D721Med (cell line): ENCODE data around the gene ANKRD22.

Source experiments
- DNase-seq: peaks from one replicate; pipeline ENCODE4 v3.0.0; 2011; ENCODE audit warnings: low spot score; ENCODE audit not compliant: insufficient read length
- FAIRE-seq: peaks from 2 replicates; lab custom pipeline; 2011; peaks lifted over from hg19 to GRCh38; lab: Jason Lieb, UNC
- TF ChIP-seq, protein P1 (sequence below): IDR thresholded peaks from 2 replicates; pipeline ENCODE4 v1.5.1; 2012; ENCODE audit warnings: mild to moderate bottlenecking, control low read depth; ENCODE audit not compliant: insufficient read depth; ENCODE audit errors: missing control alignments

ANKRD22 gene

DNA sequence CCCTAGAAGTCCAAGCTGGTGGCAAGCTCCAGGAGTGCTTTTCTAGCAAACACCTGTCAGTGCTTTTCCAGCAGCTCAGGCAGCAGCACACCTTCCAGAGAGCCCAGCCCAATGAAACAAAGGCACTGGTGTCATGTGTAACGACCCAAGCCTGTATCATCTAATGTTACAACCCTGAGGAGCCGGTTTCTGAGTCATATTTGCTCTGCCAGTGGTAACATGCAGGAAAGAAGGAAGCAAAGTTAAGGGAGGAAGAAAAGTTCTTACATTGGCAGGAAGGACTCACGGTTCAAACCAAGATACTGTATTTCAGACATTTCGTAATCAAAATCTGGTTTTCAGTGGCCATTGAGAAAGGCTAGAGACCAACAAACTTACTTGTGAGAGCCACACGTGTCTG is at the start of gene ANKRD22:
TSS of gene ANKRD22 (minus strand) at position 139 of the 400 bp plus-strand sequence. CDS start 237 bp downstream, outside the sequence.
- no peak for FAIRE-seq
- no peak for DNase-seq
- TF ChIP-seq, protein P1, sequence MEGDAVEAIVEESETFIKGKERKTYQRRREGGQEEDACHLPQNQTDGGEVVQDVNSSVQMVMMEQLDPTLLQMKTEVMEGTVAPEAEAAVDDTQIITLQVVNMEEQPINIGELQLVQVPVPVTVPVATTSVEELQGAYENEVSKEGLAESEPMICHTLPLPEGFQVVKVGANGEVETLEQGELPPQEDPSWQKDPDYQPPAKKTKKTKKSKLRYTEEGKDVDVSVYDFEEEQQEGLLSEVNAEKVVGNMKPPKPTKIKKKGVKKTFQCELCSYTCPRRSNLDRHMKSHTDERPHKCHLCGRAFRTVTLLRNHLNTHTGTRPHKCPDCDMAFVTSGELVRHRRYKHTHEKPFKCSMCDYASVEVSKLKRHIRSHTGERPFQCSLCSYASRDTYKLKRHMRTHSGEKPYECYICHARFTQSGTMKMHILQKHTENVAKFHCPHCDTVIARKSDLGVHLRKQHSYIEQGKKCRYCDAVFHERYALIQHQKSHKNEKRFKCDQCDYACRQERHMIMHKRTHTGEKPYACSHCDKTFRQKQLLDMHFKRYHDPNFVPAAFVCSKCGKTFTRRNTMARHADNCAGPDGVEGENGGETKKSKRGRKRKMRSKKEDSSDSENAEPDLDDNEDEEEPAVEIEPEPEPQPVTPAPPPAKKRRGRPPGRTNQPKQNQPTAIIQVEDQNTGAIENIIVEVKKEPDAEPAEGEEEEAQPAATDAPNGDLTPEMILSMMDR, result no peak

DNA sequence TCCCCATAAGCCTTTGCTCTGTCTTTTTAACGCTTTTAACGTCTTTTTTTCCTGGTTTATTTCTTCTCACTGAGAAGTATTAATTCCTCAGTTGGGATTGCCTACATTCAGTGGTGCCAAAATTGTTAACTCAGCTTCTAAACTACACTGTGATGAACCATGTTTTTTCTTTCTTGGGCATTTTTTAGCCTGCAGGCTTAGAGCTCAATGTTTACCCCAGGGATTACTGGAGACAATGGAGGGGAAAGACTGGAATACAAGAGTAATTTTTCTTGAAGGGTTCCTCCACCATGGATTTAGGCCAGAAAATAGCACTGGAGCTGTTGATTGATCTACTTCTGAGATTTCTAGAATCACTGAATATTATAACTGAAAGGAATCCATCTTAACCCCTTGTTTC is 48.2 kb upstream of the ANKRD22 start:
- DNase-seq (no peak), FAIRE-seq (no peak)
- TF ChIP-seq, protein P1, result no peak

DNA sequence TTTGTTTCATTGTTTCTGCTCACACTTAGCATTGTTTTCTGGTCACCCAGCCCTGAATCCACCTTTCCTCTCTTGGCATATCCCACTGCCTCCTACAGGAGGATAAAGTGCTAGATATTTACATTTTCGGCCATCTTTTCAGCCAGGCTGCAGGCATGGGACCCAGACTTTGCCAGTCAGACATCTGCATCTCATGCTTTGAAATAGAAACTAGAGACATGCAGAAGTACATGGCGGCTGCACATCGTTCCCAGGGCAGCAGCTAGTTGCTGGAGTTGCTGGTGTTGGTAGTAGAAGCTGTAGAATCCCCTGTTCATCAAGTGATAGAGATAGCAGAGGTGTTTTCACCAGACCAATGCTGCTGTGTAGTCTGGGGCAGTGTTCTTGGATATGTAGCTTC is 47.1 kb upstream of the ANKRD22 start:
- FAIRE-seq, result no peak
- DNase-seq, result no peak
- TF ChIP-seq, protein P1, result no peak

DNA sequence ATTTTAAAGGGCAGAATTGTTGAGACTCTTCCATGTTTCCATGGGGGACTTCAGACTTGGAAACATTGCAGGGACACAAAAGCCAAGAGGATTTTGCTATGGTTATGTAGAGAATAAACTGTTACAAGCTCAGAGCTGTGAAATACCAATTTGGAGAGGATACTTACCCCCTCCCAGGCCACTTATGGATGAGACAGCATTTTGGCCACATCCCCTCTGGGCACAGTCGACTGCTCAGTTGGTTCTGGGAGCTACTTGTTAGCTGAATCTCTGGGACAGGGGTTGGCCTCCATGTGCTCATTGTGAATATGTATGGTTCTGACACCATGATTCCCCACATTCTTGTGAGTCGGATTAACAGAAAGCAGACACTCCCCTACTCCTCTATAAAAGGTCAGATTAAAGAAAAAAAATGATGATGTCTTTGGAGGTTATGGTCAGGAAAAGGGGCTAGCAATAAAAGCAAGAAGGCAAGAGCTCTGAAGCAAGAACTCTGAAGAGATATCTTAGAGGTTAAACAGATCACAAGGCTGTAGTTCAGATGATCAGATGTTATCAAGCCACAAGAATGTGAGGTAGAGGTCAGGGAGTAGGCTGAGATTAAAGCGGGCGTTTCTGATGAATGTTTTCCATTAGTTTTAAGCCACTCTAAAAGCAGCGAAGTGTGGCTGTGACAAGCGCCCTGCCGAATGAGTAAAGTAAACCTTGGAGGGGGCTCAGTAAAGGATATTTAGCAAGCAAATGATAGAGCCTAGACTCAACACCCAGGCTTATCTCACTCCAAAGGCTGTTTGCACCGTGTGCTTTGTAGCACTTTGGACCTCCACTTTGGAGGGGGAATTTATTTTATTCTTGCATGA is 45.6 kb upstream of the ANKRD22 start:
- no peak for DNase-seq
- TF ChIP-seq, protein P1, result no peak
- FAIRE-seq, result peak; percentile 63

DNA sequence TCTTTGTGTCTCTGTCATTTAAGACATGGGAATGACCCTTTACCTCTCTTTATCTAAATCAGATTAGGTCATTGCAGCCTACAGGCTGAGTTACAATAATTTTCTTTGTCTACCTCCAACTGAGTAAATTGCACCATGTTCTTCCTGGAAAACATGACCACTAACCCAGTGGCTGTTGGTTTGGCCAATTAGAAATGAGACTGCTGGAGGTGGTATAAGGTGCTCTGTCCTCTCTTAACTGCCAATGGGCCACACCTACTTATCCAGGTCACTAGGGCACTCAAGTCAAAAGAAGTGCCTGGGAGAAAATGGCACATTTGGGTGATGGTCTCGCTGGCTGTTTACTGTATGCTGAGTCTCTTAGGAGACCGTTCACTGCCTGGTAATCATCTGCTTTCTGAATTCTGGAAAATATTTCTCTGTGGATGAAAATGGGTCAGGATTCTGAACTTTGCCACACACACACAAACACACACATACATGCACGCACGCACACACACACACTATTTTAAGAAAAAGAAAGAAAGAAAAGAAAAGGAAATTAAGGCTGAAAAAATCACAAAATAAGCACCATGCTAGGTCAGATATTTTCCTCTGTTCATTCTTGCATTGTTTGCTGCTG is 44.8 kb upstream of the ANKRD22 start:
- TF ChIP-seq, protein P1, result no peak
- FAIRE-seq, result no peak
- DNase-seq, result no peak

DNA sequence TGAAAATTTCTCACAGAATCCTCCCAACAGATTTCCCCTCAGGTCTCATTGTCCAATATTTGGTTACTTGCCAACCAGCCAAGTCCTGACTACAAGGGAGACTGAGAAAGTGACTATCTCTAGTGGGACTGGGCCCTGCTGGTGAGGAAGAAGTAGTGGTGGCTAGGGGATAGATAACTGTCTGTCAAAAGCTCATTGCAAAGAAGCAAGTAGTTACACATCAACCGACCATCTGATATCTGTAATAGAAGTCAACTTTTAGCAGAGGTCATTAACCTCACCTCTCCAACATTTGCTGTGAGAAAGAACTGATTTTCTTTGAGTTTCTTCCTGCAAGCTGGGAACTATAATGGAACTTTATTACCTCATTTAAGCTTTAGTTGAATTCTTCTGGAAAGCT is 43.6 kb upstream of the ANKRD22 start:
- FAIRE-seq (no peak), DNase-seq (no peak)
- TF ChIP-seq, protein P1, result no peak

DNA sequence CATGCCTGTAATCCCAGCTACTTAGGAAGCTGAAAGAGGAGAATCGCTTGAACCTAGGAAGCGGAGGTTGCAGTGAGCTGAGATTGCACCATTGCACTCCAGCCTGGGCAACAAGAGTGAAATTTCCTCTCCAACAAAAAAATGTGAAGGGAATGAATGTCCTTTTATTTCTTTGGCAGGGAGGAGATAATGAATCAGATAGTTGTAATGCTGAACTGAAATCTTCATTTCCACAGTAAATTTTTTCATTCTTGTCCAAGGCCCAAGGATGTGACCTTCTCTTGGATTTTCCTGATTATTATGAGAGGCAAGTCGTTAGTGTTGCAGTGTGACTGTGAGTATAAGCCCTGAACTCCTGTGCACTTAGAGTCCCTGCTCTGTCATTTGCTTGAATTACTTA is 42.0 kb upstream of the ANKRD22 start:
- DNase-seq (no peak), FAIRE-seq (no peak)
- TF ChIP-seq, protein P1, result no peak
